GM12874 (cell line): Measurements from ENCODE around the gene APOD.

Experiments used
- CTCF ChIP-seq: IDR thresholded peaks from 2 replicates; pipeline ENCODE4 v1.5.1; 2011; ENCODE audit warnings: low read depth, mild to moderate bottlenecking, control low read depth, low read length, moderate library complexity; ENCODE audit not compliant: insufficient read depth

APOD gene

GRCh38 chr3:195540027-195540426 lies 43.7 kb downstream of the APOD start:
- no peak for TF ChIP-seq CTCF

DNA sequence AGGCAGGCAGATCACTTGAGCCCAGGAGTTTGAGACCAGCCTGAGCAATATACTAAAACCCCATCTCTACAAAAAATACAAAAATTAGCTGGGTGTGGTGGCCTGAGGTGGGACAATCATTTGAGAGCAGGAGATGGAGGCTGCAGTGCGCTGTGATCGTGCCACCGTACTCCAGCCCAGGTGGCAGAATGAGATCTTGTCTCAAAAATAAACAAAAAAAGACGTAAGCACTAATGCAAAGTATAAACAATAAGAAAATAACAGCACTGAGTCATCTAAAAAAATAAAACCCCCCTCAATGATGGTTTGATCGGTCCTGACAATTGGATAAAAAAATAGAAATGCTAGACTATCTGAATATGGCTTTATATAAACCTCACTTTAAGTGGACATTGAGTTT lies 44.3 kb downstream of the APOD start:
- TF ChIP-seq CTCF = no peak

DNA sequence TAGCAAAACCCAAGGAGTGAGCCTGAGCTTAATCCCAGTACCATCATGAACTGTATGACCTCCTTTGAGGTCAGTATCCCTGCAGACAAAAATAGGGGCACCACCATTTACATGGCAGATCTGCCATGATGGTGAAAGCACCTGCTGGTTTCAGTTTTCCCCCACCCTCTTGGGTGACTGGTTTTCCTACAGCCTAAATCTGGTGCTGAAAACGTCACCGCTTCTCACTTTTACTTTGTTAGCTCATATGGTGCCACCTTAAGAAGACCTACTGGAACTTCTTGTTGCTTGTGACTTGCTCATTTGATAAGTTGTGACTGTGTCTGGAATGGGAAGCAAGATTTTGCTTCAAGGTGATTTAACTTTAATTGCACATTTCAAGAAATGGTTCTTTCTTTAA lies 45.7 kb downstream of the APOD start:
- no peak for TF ChIP-seq CTCF

GRCh38 chr3:195535293-195535692 lies 48.4 kb downstream of the APOD start:
- no peak for TF ChIP-seq CTCF

DNA sequence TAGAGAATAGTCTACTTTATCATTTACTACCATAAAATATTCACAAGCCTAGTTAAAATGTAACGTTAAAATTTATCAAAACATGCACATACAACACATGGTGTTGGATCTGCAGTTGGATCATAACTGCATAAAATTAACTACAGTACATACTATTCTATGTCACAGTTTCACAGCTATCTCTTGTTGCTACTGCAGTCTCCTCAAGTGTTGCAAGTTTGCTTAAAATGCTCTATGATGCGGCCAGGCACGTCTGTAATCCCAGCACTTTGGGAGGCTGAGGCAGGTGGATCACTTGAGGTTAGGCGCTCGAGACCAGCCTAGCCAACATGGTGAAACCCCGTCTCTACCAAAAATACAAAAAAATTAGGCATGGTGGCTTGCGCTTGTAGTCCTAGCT lies 50.9 kb downstream of the APOD start:
- no peak for TF ChIP-seq CTCF

DNA sequence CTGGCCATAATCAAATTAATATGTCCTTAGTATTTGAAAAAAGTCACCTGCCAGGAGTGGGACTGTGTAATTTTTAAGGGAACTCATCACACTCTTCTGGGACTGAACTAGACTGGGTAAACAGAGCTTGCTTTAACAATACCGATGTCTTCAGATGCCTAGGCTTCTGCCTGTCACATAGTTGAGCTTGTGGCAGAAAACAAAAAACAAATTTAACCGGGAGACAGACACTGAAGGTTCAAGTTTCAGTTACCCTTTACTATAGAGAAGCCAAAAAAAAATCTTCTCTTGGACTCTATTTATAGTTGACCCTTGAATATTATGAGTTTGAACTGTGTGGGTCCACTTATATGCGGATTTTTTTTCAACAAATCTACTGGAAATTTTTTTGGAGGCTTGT lies 51.4 kb downstream of the APOD start:
- TF ChIP-seq CTCF = no peak

DNA sequence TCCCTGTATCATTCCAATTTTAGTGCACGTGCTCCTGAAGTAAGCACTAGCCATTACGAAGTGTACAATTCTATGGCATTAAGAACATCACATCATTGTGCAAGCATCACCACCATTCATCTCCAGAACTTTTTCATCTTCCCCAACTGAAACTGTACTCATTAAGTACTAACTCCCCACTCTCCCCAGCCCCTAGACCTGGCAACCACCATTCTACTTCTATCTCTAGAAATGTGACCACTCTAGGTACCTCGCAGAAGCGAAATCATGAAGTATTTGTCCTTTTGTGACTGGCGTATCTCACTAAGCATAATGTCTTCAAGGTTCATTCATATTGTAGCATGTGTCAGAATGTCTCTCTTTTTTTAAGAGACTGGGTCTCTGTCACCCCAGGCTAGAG lies 52.1 kb downstream of the APOD start:
- TF ChIP-seq CTCF = no peak

- TF ChIP-seq CTCF = no peak
Measured at GRCh38 chr3:195526492-195526891, 57.2 kb downstream of the APOD start.
